ENCODE data around the gene NGEF.

DNA sequence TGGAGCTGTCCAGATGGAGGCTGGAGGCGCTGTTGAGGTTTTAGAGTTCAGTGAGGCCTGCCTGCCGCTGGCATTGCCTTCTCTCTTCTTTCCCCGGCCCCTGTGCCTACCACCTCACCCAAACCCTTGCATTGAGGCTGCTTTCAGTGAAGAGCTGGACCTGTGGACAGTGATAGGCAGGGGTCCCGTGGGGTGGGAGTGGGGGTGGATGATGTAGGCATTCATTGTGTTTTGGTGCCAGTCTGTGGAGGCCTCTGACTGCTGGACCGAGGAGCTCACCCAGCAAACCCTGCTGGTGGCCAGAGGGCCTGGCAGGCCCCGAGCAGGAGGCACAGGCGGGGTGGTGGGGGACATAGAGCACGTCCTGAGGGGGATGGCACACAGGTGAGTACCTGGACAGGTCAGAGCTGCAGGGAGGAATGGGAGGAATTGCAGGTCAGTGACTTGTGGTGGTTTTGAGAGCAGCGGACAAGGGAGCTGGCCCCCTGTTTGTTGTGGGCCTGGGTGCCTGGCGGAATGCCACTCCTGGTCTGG lies 35.6 kb downstream of the NGEF start:
- TF ChIP-seq POLR2A (conservative IDR thresholded peaks at IDR 0.05) (no peak), SMARCB1 (IDR thresholded peaks at IDR 0.05; ENCODE audit: insufficient read length, low read depth) (no peak), SETDB1 (IDR thresholded peaks at IDR 0.05; ENCODE audit: low read length) (no peak), SPI1 (IDR thresholded peaks at IDR 0.05; ENCODE audit: borderline replicate concordance, low read depth, low read length) (no peak)
- TF ChIP-seq, protein P1, sequence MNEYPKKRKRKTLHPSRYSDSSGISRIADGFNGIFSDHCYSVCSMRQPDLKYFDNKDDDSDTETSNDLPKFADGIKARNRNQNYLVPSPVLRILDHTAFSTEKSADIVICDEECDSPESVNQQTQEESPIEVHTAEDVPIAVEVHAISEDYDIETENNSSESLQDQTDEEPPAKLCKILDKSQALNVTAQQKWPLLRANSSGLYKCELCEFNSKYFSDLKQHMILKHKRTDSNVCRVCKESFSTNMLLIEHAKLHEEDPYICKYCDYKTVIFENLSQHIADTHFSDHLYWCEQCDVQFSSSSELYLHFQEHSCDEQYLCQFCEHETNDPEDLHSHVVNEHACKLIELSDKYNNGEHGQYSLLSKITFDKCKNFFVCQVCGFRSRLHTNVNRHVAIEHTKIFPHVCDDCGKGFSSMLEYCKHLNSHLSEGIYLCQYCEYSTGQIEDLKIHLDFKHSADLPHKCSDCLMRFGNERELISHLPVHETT (CRISPR knock-in tag; conservative IDR thresholded peaks at IDR 0.05 in 1 of 2, IDR thresholded peaks at IDR 0.05 in 1 of 2): no peak
- TF ChIP-seq, protein P2, sequence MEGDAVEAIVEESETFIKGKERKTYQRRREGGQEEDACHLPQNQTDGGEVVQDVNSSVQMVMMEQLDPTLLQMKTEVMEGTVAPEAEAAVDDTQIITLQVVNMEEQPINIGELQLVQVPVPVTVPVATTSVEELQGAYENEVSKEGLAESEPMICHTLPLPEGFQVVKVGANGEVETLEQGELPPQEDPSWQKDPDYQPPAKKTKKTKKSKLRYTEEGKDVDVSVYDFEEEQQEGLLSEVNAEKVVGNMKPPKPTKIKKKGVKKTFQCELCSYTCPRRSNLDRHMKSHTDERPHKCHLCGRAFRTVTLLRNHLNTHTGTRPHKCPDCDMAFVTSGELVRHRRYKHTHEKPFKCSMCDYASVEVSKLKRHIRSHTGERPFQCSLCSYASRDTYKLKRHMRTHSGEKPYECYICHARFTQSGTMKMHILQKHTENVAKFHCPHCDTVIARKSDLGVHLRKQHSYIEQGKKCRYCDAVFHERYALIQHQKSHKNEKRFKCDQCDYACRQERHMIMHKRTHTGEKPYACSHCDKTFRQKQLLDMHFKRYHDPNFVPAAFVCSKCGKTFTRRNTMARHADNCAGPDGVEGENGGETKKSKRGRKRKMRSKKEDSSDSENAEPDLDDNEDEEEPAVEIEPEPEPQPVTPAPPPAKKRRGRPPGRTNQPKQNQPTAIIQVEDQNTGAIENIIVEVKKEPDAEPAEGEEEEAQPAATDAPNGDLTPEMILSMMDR (IDR thresholded peaks at IDR 0.05 in 2 of 3, conservative IDR thresholded peaks at IDR 0.05 in 1 of 3; ENCODE audit: insufficient read depth in 2 of 3, low read depth in 1 of 3, low read length in 3 of 3): no peak

Measured in K562 (cell line).